ENCODE measurements around the gene STH.

DNA sequence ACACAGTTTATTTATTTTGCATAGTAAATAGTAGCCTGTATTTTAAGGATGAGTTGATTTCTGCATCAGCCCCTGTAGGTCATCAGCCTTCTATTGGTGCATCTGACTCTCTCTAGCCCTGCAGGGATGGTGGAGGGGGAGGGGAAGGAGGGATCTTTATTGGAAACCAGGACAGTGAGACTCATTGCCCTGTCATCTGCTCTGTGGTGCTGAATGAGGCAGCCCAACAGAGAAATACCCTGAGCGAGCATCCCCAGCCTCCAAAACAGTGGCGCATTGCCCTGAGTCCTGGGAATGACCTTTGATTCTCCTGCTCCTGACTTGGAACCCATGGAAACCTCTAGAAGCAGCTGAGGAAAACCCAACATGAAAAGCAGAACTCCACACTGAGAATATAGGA is 45.5 kb upstream of the STH start:
- TF ChIP-seq, protein P1, sequence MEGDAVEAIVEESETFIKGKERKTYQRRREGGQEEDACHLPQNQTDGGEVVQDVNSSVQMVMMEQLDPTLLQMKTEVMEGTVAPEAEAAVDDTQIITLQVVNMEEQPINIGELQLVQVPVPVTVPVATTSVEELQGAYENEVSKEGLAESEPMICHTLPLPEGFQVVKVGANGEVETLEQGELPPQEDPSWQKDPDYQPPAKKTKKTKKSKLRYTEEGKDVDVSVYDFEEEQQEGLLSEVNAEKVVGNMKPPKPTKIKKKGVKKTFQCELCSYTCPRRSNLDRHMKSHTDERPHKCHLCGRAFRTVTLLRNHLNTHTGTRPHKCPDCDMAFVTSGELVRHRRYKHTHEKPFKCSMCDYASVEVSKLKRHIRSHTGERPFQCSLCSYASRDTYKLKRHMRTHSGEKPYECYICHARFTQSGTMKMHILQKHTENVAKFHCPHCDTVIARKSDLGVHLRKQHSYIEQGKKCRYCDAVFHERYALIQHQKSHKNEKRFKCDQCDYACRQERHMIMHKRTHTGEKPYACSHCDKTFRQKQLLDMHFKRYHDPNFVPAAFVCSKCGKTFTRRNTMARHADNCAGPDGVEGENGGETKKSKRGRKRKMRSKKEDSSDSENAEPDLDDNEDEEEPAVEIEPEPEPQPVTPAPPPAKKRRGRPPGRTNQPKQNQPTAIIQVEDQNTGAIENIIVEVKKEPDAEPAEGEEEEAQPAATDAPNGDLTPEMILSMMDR (IDR thresholded peaks at IDR 0.05; ENCODE audit: poor library complexity), result no peak
- no peak for TF ChIP-seq EZH2 (IDR thresholded peaks at IDR 0.05; ENCODE audit: borderline replicate concordance)
- no peak for TF ChIP-seq EZH2phosphoT487 (IDR thresholded peaks at IDR 0.05; ENCODE audit: low read depth, severe bottlenecking, unreplicated experiment)

Measured in hepatocyte (in vitro differentiated cells).